OCI-LY7 (cell line): ENCODE measurements around the gene KCNN1. TPM values are rescaled to one million over a fixed set of nuclear protein-coding genes. Genes with fewer than 3 reads are reported as not detected.

Experiments
- BruUV-seq: library from RNA; stranded (reverse); fragments of 400-500 nt; replicated peaks from 2 replicates; lab custom pipeline; 2021; lab: Mats Ljungman, UMichigan
- CTCF ChIA-PET: fragments of 300-600 bp; sonication (Branson Sonifier 250); formaldehyde crosslinking; loops from one replicate; lab custom pipeline; 2022; ENCODE audit warnings: antibody characterized with exemption; ENCODE audit not compliant: unreplicated experiment; lab: Charles Lee
- POLR2A ChIA-PET: fragments of 300-600 bp; sonication (Branson Sonifier 250); formaldehyde crosslinking; loops from one replicate; lab custom pipeline; 2022; ENCODE audit warnings: antibody characterized with exemption; lab: Charles Lee
- DNase-seq: peaks from one replicate; pipeline ENCODE4 v3.0.0-alpha.2; 2015; ENCODE audit warnings: low spot score
- H2AFZ ChIP-seq: fragments of 200-600 bp; sonication (generic), shearing (Covaris generic); 2 replicates; pipeline ENCODE4 v1.6.1; 2014; ENCODE audit warnings: mild to moderate bottlenecking, antibody characterized with exemption, low read length, moderate library complexity
- H3K27ac ChIP-seq: fragments of 200-600 bp; sonication (generic); 2 replicates; pipeline ENCODE4 v1.5.1; 2014; ENCODE audit warnings: mixed run types, low read depth, mild to moderate bottlenecking, moderate library complexity, low read length, inconsistent platforms; ENCODE audit not compliant: poor library complexity, severe bottlenecking
- H3K36me3 ChIP-seq: fragments of 200-600 bp; sonication (generic); 2 replicates; pipeline ENCODE4 v1.6.1; 2014; ENCODE audit warnings: mild to moderate bottlenecking, antibody characterized with exemption, low read length, moderate library complexity, mixed read lengths; ENCODE audit not compliant: insufficient read depth
- H3K4me1 ChIP-seq: fragments of 200-600 bp; sonication (generic); 2 replicates; pipeline ENCODE4 v1.5.1; 2014; ENCODE audit warnings: mild to moderate bottlenecking, low read length; ENCODE audit not compliant: insufficient read depth, poor library complexity, severe bottlenecking
- H3K4me2 ChIP-seq: fragments of 200-600 bp; sonication (generic); 2 replicates; pipeline ENCODE4 v1.6.1; 2014; ENCODE audit warnings: mild to moderate bottlenecking, low read length
- H3K4me3 ChIP-seq: fragments of 200-600 bp; sonication (generic); 2 replicates; pipeline ENCODE4 v1.5.1; 2014; ENCODE audit warnings: mild to moderate bottlenecking, low read depth, low read length; ENCODE audit not compliant: poor library complexity, severe bottlenecking
- H3K79me2 ChIP-seq: fragments of 200-600 bp; sonication (generic); 2 replicates; pipeline ENCODE4 v1.6.1; 2016; ENCODE audit warnings: low read depth, mild to moderate bottlenecking, low read length, moderate library complexity, mixed read lengths; ENCODE audit not compliant: insufficient read depth
- H3K9me2 ChIP-seq: fragments of 200-600 bp; sonication (generic); 2 replicates; pipeline ENCODE4 v1.6.1; 2016; ENCODE audit warnings: mild to moderate bottlenecking, low read length, mixed read lengths; ENCODE audit not compliant: insufficient read depth
- H3K9me3 ChIP-seq: fragments of 200-600 bp; sonication (generic); 2 replicates; pipeline ENCODE4 v1.6.1; 2014; ENCODE audit warnings: mild to moderate bottlenecking, mixed run types, low read length, mixed read lengths
- H4K20me1 ChIP-seq: fragments of 200-600 bp; sonication (generic); 2 replicates; pipeline ENCODE4 v1.6.1; 2014; ENCODE audit warnings: mild to moderate bottlenecking, antibody characterized with exemption, low read length, moderate library complexity, mixed read lengths; ENCODE audit not compliant: insufficient read depth
- EZH2phosphoT487 ChIP-seq: fragments of 200-600 bp; sonication (generic); IDR thresholded peaks from 2 replicates; pipeline ENCODE4 v1.6.1; 2018; ENCODE audit warnings: low read depth, borderline replicate concordance, mild to moderate bottlenecking, mixed run types, antibody characterized with exemption, low read length, moderate library complexity, mixed read lengths
- intact Hi-C: fragments of 100-400 bp; cut with micrococcal nuclease; formaldehyde crosslinking; loops from one replicate; pipeline ENCODE4 v1.10.0; 2022; ENCODE audit not compliant: unreplicated experiment
- total RNA-seq, 2 experiments: library from RNA; depleted of rRNA in 1 of 2; stranded (reverse); fragments of >200 nt in 1 of 2; shearing (Covaris generic) in 1 of 2; gene quantifications; 2 replicates each; pipeline ENCODE4 v1.2.3, GENCODE V29; 2014 to 2022
- TF ChIP-seq, protein P1 (sequence below): fragments of 200-600 bp; sonication (generic); conservative IDR thresholded peaks from 2 replicates; pipeline ENCODE4 v1.5.1; 2014; ENCODE audit warnings: mild to moderate bottlenecking, antibody characterized with exemption, low read length, moderate library complexity, mixed read lengths

KCNN1 gene
- total RNA-seq, 2 experiments from 2014 or later, result 0.57 to 1.1 TPM

DNA sequence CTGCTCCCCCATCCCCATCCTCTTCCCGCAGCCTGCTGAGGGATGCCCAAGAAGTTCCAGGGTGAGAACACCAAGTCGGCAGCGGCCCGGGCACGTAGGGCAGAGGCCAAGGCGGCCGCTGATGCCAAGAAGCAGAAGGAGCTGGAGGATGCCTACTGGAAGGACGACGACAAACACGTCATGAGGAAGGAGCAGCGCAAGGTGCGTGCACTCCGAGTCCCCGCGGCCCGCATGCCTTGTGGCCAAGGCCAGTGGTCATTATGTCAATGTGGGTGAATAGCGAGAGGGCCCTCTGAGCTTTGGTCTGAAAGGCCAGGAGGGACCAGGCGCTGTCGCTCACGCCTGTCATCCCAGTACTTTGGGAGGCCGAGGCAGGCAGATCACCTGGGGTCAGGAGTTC, 30.5 kb upstream of the KCNN1 start:
- BruUV-seq, result no TSS peak
- Histone ChIP-seq H3K79me2 (peaks cover 17% of the 10 kb centered on the region), H3K27ac (no peak overlapping the region), H4K20me1 (no peaks in the 10 kb centered on the region), H3K9me2 (no peaks in the 10 kb centered on the region), H3K36me3 (peaks cover 27% of the 10 kb centered on the region), H3K4me1 (peaks cover 14% of the 10 kb centered on the region), H3K9me3 (no peaks in the 10 kb centered on the region), H3K4me2 (no peak overlapping the region), H2AFZ (no peak overlapping the region), H3K4me3 (no peak overlapping the region)
- DNase-seq, result no peak
- TF ChIP-seq, protein P1, sequence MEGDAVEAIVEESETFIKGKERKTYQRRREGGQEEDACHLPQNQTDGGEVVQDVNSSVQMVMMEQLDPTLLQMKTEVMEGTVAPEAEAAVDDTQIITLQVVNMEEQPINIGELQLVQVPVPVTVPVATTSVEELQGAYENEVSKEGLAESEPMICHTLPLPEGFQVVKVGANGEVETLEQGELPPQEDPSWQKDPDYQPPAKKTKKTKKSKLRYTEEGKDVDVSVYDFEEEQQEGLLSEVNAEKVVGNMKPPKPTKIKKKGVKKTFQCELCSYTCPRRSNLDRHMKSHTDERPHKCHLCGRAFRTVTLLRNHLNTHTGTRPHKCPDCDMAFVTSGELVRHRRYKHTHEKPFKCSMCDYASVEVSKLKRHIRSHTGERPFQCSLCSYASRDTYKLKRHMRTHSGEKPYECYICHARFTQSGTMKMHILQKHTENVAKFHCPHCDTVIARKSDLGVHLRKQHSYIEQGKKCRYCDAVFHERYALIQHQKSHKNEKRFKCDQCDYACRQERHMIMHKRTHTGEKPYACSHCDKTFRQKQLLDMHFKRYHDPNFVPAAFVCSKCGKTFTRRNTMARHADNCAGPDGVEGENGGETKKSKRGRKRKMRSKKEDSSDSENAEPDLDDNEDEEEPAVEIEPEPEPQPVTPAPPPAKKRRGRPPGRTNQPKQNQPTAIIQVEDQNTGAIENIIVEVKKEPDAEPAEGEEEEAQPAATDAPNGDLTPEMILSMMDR, result no peak
- no peak for TF ChIP-seq EZH2phosphoT487
- CTCF ChIA-PET, result no interaction called here
- POLR2A ChIA-PET, result interaction anchor here (1.3 kb wide), 1 partner anchor 61 kb away, joined by 6 read pairs; no protein-coding TSS in a partner anchor
- intact Hi-C loops, result no loop called here

DNA sequence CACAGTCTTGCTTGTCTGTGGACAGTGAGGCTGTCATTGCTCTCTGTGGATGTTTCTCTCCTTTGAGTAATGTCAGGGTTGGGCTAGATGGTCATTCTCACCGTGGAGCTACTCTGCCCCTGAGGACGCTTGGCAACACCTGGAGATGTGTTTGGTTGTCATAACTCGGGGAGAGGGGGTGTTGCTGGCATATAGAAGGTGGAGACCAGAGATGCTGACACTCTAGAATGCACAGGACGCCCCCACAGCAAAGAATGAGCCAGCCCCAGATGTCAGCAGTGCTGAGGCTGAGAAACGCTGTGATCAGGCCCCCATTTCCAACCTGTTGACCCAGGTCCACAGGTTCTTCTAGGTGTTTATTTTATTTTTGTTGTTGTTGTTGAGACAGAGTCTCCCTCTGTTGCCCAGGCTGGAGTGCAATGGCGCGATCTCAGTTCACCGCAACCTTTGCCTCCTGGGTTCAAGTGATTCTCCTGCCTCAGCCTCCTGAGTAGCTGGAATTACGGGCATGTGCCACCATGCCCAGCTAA, 29.5 kb upstream of the KCNN1 start:
- no peak overlapping the region for H3K4me3 ChIP-seq
- no peaks in the 10 kb centered on the region for H4K20me1 ChIP-seq
- no peak overlapping the region for H3K4me2 ChIP-seq
- POLR2A ChIA-PET, result interaction anchor here (0.7 to 2.3 kb wide), 3 partner anchors 59 to 78 kb away, joined by 4 to 6 read pairs (median 5); partner anchors contain the start of gene RPL18A
- CTCF ChIA-PET, result interaction anchor here (0.6 to 1.6 kb wide), 3 partner anchors 43 to 61 kb away, joined by 3 to 32 read pairs (median 4); no protein-coding TSS in a partner anchor
- H3K9me3 ChIP-seq, result no peaks in the 10 kb centered on the region
- H3K79me2 ChIP-seq, result peaks cover 17% of the 10 kb centered on the region
- H3K4me1 ChIP-seq, result peaks cover 11% of the 10 kb centered on the region
- peaks cover 32% of the 10 kb centered on the region for H3K36me3 ChIP-seq
- no peak for TF ChIP-seq EZH2phosphoT487
- TF ChIP-seq, protein P1, result no peak
- DNase-seq, result no peak
- H2AFZ ChIP-seq, result no peak overlapping the region
- BruUV-seq, result no TSS peak
- intact Hi-C loops, result no loop called here
- H3K9me2 ChIP-seq, result no peaks in the 10 kb centered on the region
- H3K27ac ChIP-seq, result no peak overlapping the region
